CD4-positive, alpha-beta T cell (primary cell): ENCODE measurements around the gene ZNF691. TPM values are rescaled to one million over a fixed set of nuclear protein-coding genes. Genes with fewer than 3 reads are reported as not detected.
"Not testable (repeated sequence)": the region's sequence is repeated elsewhere in the genome, so short reads cannot be mapped to it uniquely, and the experiment has no call there.

Experiments used
- ATAC-seq: fragments of 200-7000 bp; cut with Tn5 transposase; one replicate; pipeline ENCODE4 v1.10.0; 2022; ENCODE audit warnings: mild to moderate bottlenecking; ENCODE audit not compliant: poor library complexity
- CTCF ChIA-PET: fragments of 350-600 bp; sonication (Branson Sonifier 250); formaldehyde crosslinking; loops from one replicate; lab custom pipeline; 2021; ENCODE audit warnings: antibody characterized with exemption, inconsistent platforms; lab: Charles Lee
- POLR2A ChIA-PET: fragments of 350-600 bp; sonication (Branson Sonifier 250); formaldehyde crosslinking; loops from one replicate; lab custom pipeline; 2021; ENCODE audit warnings: antibody characterized with exemption, inconsistent platforms; lab: Charles Lee
- DNase-seq, 14 experiments: peaks; one replicate each; pipeline ENCODE4 v3.0.0-alpha.2; 2013 to 2020; ENCODE audit warnings: mixed read lengths in 2 of 14
- H3K27ac ChIP-seq, 2 donors: one replicate each; pipeline versions ENCODE4 v1.5.1 to v1.7.0; 2013; ENCODE audit warnings: low read length in 2 of 2, low read depth in 1 of 2, mild to moderate bottlenecking in 1 of 2
- H3K27me3 ChIP-seq, 2 experiments: 1 replicate in 1 of 2; 2 replicates in 1 of 2; pipeline versions ENCODE4 v1.6.1 to v1.7.0; 2013; ENCODE audit warnings: low read length in 2 of 2, control low read depth in 1 of 2, mild to moderate bottlenecking in 1 of 2, moderate library complexity in 1 of 2; ENCODE audit not compliant: insufficient read depth in 2 of 2, control insufficient read depth in 1 of 2
- H3K36me3 ChIP-seq: one replicate; pipeline ENCODE4 v1.6.1; 2013; ENCODE audit warnings: low read length, control low read depth; ENCODE audit not compliant: insufficient read depth
- H3K4me1 ChIP-seq: one replicate; pipeline ENCODE4 v1.6.1; 2013; ENCODE audit warnings: low read length, control low read depth; ENCODE audit not compliant: insufficient read depth
- H3K4me3 ChIP-seq: one replicate; pipeline ENCODE4 v1.5.1; 2013; ENCODE audit warnings: mild to moderate bottlenecking, low read length, moderate library complexity
- H3K9me3 ChIP-seq, 2 experiments: 1 replicate in 1 of 2; 2 replicates in 1 of 2; pipeline versions ENCODE4 v1.6.1 to v1.7.0; 2013; ENCODE audit warnings: low read length in 2 of 2, mild to moderate bottlenecking in 2 of 2, control low read depth in 1 of 2, moderate library complexity in 1 of 2; ENCODE audit not compliant: control insufficient read depth in 1 of 2, insufficient read depth in 1 of 2
- H3K27ac Mint-ChIP-seq: one replicate; pipeline ENCODE4 v1.8.0; 2020; ENCODE audit warnings: mixed read lengths
- H3K27me3 Mint-ChIP-seq: one replicate; pipeline ENCODE4 v1.8.0; 2021; ENCODE audit warnings: mixed read lengths
- H3K36me3 Mint-ChIP-seq: one replicate; pipeline ENCODE4 v1.8.0; 2021; ENCODE audit warnings: low read depth, mixed read lengths
- H3K4me1 Mint-ChIP-seq: one replicate; pipeline ENCODE4 v1.8.0; 2021; ENCODE audit warnings: low read depth, mixed read lengths
- H3K4me3 Mint-ChIP-seq: one replicate; pipeline ENCODE4 v1.8.0; 2020; ENCODE audit warnings: mild to moderate bottlenecking, mixed read lengths
- H3K9me3 Mint-ChIP-seq: one replicate; pipeline ENCODE4 v1.8.0; 2020; ENCODE audit warnings: mixed read lengths
- intact Hi-C, 2 experiments: fragments of 100-400 bp; cut with DNase I in 1 of 2; cut with micrococcal nuclease in 1 of 2; formaldehyde crosslinking; loops; one replicate each; pipeline versions ENCODE4 v1.15.1 to v1.9.0; 2023 to 2025; cut with DNase I, micrococcal nuclease
- total RNA-seq, 174 experiments: library from RNA in 2 of 174; stranded (reverse) in 2 of 174; gene quantifications; one replicate each; pipeline ENCODE4 v1.2.3 and lab custom pipeline; 2021 to 2026
- TF ChIP-seq, protein P1 (sequence below): fragments of 200-600 bp; IDR thresholded peaks from one replicate; pipeline ENCODE4 v1.8.0; 2022; ENCODE audit warnings: antibody characterized with exemption, mild to moderate bottlenecking

ZNF691 gene
- total RNA-seq, 2 experiments from 2014 or later: 1.2 to 1.7 TPM

DNA sequence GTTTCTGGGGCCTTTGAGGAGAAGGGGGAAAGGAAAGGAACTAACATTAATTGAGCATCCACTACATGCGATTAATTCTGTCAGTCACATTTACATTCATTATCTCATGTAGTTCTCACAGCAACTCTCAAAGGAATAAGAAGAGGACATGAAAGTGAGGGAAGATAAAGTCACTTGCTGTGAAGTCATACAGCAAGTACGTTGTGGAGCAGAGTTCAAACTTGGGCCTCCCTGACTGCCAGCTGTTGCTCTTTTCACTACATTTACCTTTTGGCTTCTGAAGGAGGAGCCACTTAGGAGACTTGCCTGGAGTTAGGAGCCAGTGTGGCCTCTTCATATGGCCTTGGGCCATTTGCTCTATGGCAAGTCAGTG lies 6.2 kb downstream of the ZNF691 start:
- H3K9me3 ChIP-seq: peaks cover 0 to 7% of the 10 kb centered on the region in 2 experiments
- Mint-ChIP-seq H3K9me3 (peaks cover 2% of the 10 kb centered on the region), H3K27me3 (no peaks in the 10 kb centered on the region), H3K36me3 (peaks cover 48% of the 10 kb centered on the region), H3K4me1 (peaks cover 19% of the 10 kb centered on the region), H3K4me3 (no peak overlapping the region), H3K27ac (no peak overlapping the region)
- POLR2A ChIA-PET: no interaction called here
- H3K27me3 ChIP-seq: no peaks in the 10 kb centered on the region
- no peak overlapping the region for H3K27ac ChIP-seq
- TF ChIP-seq, protein P1, sequence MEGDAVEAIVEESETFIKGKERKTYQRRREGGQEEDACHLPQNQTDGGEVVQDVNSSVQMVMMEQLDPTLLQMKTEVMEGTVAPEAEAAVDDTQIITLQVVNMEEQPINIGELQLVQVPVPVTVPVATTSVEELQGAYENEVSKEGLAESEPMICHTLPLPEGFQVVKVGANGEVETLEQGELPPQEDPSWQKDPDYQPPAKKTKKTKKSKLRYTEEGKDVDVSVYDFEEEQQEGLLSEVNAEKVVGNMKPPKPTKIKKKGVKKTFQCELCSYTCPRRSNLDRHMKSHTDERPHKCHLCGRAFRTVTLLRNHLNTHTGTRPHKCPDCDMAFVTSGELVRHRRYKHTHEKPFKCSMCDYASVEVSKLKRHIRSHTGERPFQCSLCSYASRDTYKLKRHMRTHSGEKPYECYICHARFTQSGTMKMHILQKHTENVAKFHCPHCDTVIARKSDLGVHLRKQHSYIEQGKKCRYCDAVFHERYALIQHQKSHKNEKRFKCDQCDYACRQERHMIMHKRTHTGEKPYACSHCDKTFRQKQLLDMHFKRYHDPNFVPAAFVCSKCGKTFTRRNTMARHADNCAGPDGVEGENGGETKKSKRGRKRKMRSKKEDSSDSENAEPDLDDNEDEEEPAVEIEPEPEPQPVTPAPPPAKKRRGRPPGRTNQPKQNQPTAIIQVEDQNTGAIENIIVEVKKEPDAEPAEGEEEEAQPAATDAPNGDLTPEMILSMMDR: no peak
- H3K36me3 ChIP-seq: peaks cover 21% of the 10 kb centered on the region
- intact Hi-C loops: no loop called here
- ATAC-seq (no peak), DNase-seq (no peak)
- no peak overlapping the region for H3K4me3 ChIP-seq
- peaks cover 3% of the 10 kb centered on the region for H3K4me1 ChIP-seq
- CTCF ChIA-PET: no interaction called here

GRCh38 chr1:42853116-42853884 lies 6.9 kb downstream of the ZNF691 start:
- H3K27ac Mint-ChIP-seq: peak overlapping the region; percentile 3
- DNase-seq: no peak
- POLR2A ChIA-PET: no interaction called here
- H3K27me3 Mint-ChIP-seq: no peaks in the 10 kb centered on the region
- H3K4me1 ChIP-seq: no peaks in the 10 kb centered on the region
- no peaks in the 10 kb centered on the region for H3K27me3 ChIP-seq
- H3K4me3 ChIP-seq: no peak overlapping the region
- H3K36me3 ChIP-seq: peaks cover 21% of the 10 kb centered on the region
- H3K36me3 Mint-ChIP-seq: peaks cover 48% of the 10 kb centered on the region
- no peak overlapping the region for H3K27ac ChIP-seq
- TF ChIP-seq, protein P1: no peak
- CTCF ChIA-PET: no interaction called here
- H3K9me3 Mint-ChIP-seq: peaks cover 2% of the 10 kb centered on the region
- H3K4me3 Mint-ChIP-seq: no peak overlapping the region
- H3K4me1 Mint-ChIP-seq: peaks cover 12% of the 10 kb centered on the region
- intact Hi-C loops: no loop called here
- H3K9me3 ChIP-seq: peaks cover 0 to 7% of the 10 kb centered on the region in 2 experiments
- no peak for ATAC-seq

DNA sequence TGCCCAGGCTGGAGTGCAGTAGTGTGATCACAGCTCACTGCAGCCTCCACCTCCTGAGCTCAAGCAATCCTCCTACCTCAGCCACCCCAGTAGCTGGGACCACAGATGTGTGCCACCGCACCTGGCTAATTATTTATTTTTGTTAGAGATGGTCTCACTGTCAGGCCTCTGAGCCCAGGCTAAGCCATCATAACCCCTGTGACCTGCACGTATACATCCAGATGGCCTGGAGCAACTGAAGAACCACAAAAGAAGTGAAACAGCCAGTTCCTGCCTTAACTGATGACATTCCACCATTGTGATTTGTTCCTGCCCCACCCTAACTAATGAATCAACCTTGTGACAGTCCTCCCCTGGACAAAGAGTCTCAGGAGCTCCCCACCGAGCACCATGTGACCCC lies 10.1 kb downstream of the ZNF691 start:
- intact Hi-C loops, H3K27ac ChIP-seq, H3K9me3 Mint-ChIP-seq, H3K4me3 Mint-ChIP-seq, ATAC-seq, CTCF ChIA-PET, H3K27ac Mint-ChIP-seq, H3K27me3 ChIP-seq, H3K9me3 ChIP-seq, H3K4me1 ChIP-seq, H3K36me3 ChIP-seq, H3K4me1 Mint-ChIP-seq, DNase-seq, POLR2A ChIA-PET, H3K4me3 ChIP-seq: not testable (repeated sequence)
- Mint-ChIP-seq H3K36me3 (peaks cover 17% of the 10 kb centered on the region), H3K27me3 (peaks cover 23% of the 10 kb centered on the region)

DNA sequence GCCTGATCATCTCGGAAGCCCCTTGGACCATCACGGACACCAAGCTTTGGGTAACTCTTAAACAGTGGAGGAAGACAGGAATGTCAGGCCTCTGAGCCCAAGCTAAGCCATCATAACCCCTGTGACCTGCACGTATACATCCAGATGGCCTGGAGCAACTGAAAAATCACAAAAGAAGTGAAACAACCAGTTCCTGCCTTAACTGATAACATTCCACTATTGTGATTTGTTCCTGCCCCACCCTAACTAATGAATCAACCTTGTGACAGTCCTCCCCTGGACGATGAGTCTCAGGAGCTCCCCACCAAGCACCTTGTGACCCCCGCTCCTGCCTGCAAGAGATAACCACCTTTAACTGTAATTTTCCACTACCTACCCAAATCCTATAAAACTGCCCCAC lies 13.0 kb downstream of the ZNF691 start:
- H3K4me3 ChIP-seq, DNase-seq, H3K9me3 Mint-ChIP-seq, H3K36me3 Mint-ChIP-seq, H3K9me3 ChIP-seq, intact Hi-C loops, ATAC-seq, POLR2A ChIA-PET, H3K27me3 ChIP-seq, H3K36me3 ChIP-seq, H3K4me3 Mint-ChIP-seq, H3K4me1 Mint-ChIP-seq, H3K4me1 ChIP-seq, H3K27ac ChIP-seq, H3K27ac Mint-ChIP-seq, CTCF ChIA-PET: not testable (repeated sequence)
- peaks cover 35% of the 10 kb centered on the region for H3K27me3 Mint-ChIP-seq
